BJ (cell line): ENCODE data around the gene SAFB. TPM values are rescaled to one million over a fixed set of nuclear protein-coding genes. Genes with fewer than 3 reads are reported as not detected.
A peak's percentile ranks its signal among the peaks of the same experiment; 100 is the strongest.

ENCODE experiments used
- CTCF ChIA-PET: fragments of 350-600 bp; formaldehyde crosslinking; extraction: SDS; loops from one replicate; lab custom pipeline; 2021; ENCODE audit warnings: antibody characterized with exemption, inconsistent platforms; lab: Yijun Ruan, JAX
- POLR2A ChIA-PET: fragments of 300-600 bp; sonication (Branson Sonifier 250); formaldehyde crosslinking; extraction: SDS; loops from one replicate; lab custom pipeline; 2021; ENCODE audit warnings: antibody characterized with exemption; lab: Charles Lee
- DNase-seq: peaks from one replicate; pipeline ENCODE4 v3.0.0-alpha.2; 2011; ENCODE audit warnings: low read depth
- H3K27me3 ChIP-seq: 2 replicates; pipeline ENCODE4 v1.6.0; 2011; ENCODE audit warnings: low read length; ENCODE audit not compliant: control insufficient read depth, insufficient read depth
- H3K36me3 ChIP-seq: 2 replicates; pipeline ENCODE4 v1.5.1; 2011; ENCODE audit warnings: low read length; ENCODE audit not compliant: control insufficient read depth, insufficient read depth
- H3K4me3 ChIP-seq: 2 replicates; pipeline ENCODE4 v1.5.1; 2011; ENCODE audit warnings: low read depth, mild to moderate bottlenecking, control low read depth, low read length
- polyA plus RNA-seq: library from polyadenylated mRNA; depleted of rRNA; stranded (reverse); fragments of >200 nt; gene quantifications from 2 replicates; pipeline ENCODE4 v1.2.3, GENCODE V29; 2011
- TF ChIP-seq, protein P1 (sequence below): IDR thresholded peaks from 2 replicates; pipeline ENCODE4 v1.5.1; 2011; ENCODE audit warnings: low read depth, mild to moderate bottlenecking, control low read depth, inconsistent platforms, low read length, moderate library complexity; ENCODE audit not compliant: insufficient read depth

SAFB gene
- polyA plus RNA-seq, 1 experiment, result 20.8 TPM

- peak overlapping the region; percentile 90 for H3K4me3 ChIP-seq
- DNase-seq, result no peak
- H3K36me3 ChIP-seq, result peaks cover 9% of the 10 kb centered on the region
- no peaks in the 10 kb centered on the region for H3K27me3 ChIP-seq
- ChIA-PET POLR2A (interaction anchor here (0.6 kb wide), 1 partner anchor 68 kb away, joined by 3 read pairs; no protein-coding TSS in a partner anchor), CTCF (interaction anchor here (0.8 to 1.7 kb wide), 3 partner anchors 64 to 68 kb away, joined by 3 to 4 read pairs (median 4); partner anchors contain the start of gene RPL36)
- TF ChIP-seq, protein P1, sequence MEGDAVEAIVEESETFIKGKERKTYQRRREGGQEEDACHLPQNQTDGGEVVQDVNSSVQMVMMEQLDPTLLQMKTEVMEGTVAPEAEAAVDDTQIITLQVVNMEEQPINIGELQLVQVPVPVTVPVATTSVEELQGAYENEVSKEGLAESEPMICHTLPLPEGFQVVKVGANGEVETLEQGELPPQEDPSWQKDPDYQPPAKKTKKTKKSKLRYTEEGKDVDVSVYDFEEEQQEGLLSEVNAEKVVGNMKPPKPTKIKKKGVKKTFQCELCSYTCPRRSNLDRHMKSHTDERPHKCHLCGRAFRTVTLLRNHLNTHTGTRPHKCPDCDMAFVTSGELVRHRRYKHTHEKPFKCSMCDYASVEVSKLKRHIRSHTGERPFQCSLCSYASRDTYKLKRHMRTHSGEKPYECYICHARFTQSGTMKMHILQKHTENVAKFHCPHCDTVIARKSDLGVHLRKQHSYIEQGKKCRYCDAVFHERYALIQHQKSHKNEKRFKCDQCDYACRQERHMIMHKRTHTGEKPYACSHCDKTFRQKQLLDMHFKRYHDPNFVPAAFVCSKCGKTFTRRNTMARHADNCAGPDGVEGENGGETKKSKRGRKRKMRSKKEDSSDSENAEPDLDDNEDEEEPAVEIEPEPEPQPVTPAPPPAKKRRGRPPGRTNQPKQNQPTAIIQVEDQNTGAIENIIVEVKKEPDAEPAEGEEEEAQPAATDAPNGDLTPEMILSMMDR, result no peak
Observed at GRCh38 chr19:5623397-5624017, 624 bp downstream of the SAFB start.

GRCh38 chr19:5624018-5624663 is 1.3 kb downstream of the SAFB start:
- Histone ChIP-seq H3K36me3 (peaks cover 9% of the 10 kb centered on the region), H3K27me3 (no peaks in the 10 kb centered on the region), H3K4me3 (peak overlapping the region; percentile 90)
- ChIA-PET POLR2A (interaction anchor here (0.6 kb wide), 1 partner anchor 17 kb away, joined by 3 read pairs; no protein-coding TSS in a partner anchor), CTCF (interaction anchor here (0.8 to 1.7 kb wide), 2 partner anchors 66 to 67 kb away, joined by 3 to 4 read pairs; partner anchors contain the start of gene RPL36)
- DNase-seq, result no peak
- TF ChIP-seq, protein P1, result no peak

GRCh38 chr19:5624741-5625278 is 1.9 kb downstream of the SAFB start:
- Histone ChIP-seq H3K4me3 (peak overlapping the region; percentile 90), H3K36me3 (peaks cover 8% of the 10 kb centered on the region), H3K27me3 (no peaks in the 10 kb centered on the region)
- CTCF ChIA-PET, result interaction anchor here (0.8 kb wide), 1 partner anchor 65 kb away, joined by 3 read pairs; the partner anchor contains the start of gene RPL36
- DNase-seq, result no peak
- TF ChIP-seq, protein P1, result no peak
- POLR2A ChIA-PET, result interaction anchor here (0.6 kb wide), 1 partner anchor 18 kb away, joined by 3 read pairs; no protein-coding TSS in a partner anchor

DNA sequence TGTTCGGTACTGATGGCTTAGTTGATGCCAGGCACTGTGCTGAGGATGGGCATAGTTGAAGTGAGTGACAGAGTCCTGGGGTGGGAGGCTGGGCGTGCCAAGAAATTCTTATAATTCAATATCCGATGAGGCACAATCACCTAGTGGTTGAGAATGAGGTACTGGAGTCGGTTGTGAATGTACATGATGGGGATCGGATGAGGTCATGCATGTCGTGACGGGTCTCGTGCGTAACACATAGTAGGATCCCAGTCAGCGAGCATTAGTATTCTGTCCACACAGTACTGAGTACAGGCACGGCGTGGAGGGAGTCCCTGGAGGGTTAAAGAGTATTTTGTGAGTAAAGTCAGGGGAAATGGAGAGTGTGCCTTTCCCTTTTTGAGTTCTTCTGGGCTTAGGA is 2.8 kb downstream of the SAFB start:
- H3K36me3 ChIP-seq, result peaks cover 8% of the 10 kb centered on the region
- DNase-seq, result no peak
- POLR2A ChIA-PET, result no interaction called here
- CTCF ChIA-PET, result no interaction called here
- H3K27me3 ChIP-seq, result no peaks in the 10 kb centered on the region
- no peak overlapping the region for H3K4me3 ChIP-seq
- TF ChIP-seq, protein P1, result no peak

GRCh38 chr19:5627395-5627904 is 4.6 kb downstream of the SAFB start:
- H3K27me3 ChIP-seq, result no peaks in the 10 kb centered on the region
- no peak for DNase-seq
- TF ChIP-seq, protein P1, result no peak
- H3K4me3 ChIP-seq, result no peak overlapping the region
- CTCF ChIA-PET, result interaction anchor here (2.1 kb wide), 1 partner anchor 64 kb away, joined by 4 read pairs; no protein-coding TSS in a partner anchor
- H3K36me3 ChIP-seq, result peaks cover 7% of the 10 kb centered on the region
- POLR2A ChIA-PET, result no interaction called here
